ENCODE measurements around the gene CCL21. TPM values are rescaled to one million over a fixed set of nuclear protein-coding genes. Genes with fewer than 3 reads are reported as not detected.

The CCL21 gene
- total and polyA plus RNA-seq, 2 of the 4 experiments (the other 2 are of a cell fraction), result not detected

DNA sequence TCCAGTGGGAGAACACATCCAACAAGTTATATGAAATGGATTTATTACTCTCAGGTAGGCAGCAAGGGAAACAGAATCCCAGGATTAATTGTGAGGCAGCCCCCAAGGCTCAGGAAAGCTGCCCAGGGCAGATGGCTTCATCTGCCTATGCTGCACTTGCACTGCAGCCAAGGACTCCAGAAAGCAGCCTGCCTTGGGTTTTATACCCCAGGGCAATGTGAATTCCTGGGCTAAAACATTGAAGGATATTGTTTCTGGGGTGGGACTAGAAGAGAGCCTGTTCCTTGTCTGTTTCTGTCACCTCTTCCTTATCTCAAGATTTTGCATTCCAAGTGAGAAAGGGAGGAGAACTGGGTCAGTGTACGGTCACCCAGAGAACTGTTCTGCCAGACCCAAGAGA lies 38.6 kb downstream of the CCL21 start:
- Histone ChIP-seq H3K23ac (ENCODE audit: low read depth, low read length) (no peak overlapping the region), H4K5ac (ENCODE audit: low read depth, low read length) (no peak overlapping the region), H4K20me1 (ENCODE audit: insufficient read depth, low read length) (peaks cover 6% of the 10 kb centered on the region), H2BK20ac (ENCODE audit: low read depth, low read length) (no peak overlapping the region), H3K4ac (ENCODE audit: low read depth, low read length) (no peak overlapping the region), H3K9ac (ENCODE audit: low read depth, low read length) (no peak overlapping the region), H4K8ac (ENCODE audit: low read depth in 2 of 2, low read length in 2 of 2) (no peak overlapping the region), H2AK9ac (replicated peaks; ENCODE audit: low read depth, low read length, poor library complexity) (no peak overlapping the region), H3K4me1 (ENCODE audit: control insufficient read depth, insufficient read depth, low read length) (no peaks in the 10 kb centered on the region), H3K27ac (ENCODE audit: insufficient read depth, low read length) (no peak overlapping the region), H3K56ac (ENCODE audit: extremely low read depth, insufficient read depth, low read length) (no peak overlapping the region), H2AK5ac (ENCODE audit: low read depth, low read length) (no peak overlapping the region), H3K4me2 (ENCODE audit: low read depth, low read length) (no peak overlapping the region), H3K27me3 (ENCODE audit: control insufficient read depth, insufficient read depth, low read length) (no peaks in the 10 kb centered on the region), H3K9me3 (ENCODE audit: control insufficient read depth, insufficient read depth, low read length) (no peaks in the 10 kb centered on the region), H4K91ac (ENCODE audit: insufficient read depth, low read depth, low read length) (no peak overlapping the region), H3K14ac (replicated peaks; ENCODE audit: low read depth, low read length) (no peak overlapping the region), H3K18ac (ENCODE audit: low read depth, low read length) (no peak overlapping the region), H3K4me3 (ENCODE audit: insufficient read depth, low read depth, low read length) (no peak overlapping the region), H2BK120ac (ENCODE audit: low read depth, low read length) (no peak overlapping the region), H2AFZ (replicated peaks; ENCODE audit: low read length, poor library complexity) (no peak overlapping the region), H3K36me3 (ENCODE audit: control insufficient read depth, insufficient read depth, low read length) (peaks cover 3% of the 10 kb centered on the region; the same call in 1 of the 2 replicates), H3K79me1 (ENCODE audit: low read depth in 1 of 2, low read length in 2 of 2) (peaks cover 48 to 55% of the 10 kb centered on the region in 2 experiments), H2BK5ac (ENCODE audit: low read depth, low read length, poor library complexity, severe bottlenecking) (no peak overlapping the region), H3K9me1 (ENCODE audit: insufficient read depth, low read length) (peaks cover 5% of the 10 kb centered on the region), H2BK15ac (ENCODE audit: low read depth, low read length) (no peak overlapping the region)
- no peak for DNase-seq
- in situ Hi-C loops (cut with MboI; ENCODE audit: low sequenced_read_pairs) (no loop called here), intact Hi-C loops (cut with micrococcal nuclease) (no loop called here), dilution Hi-C loops (cut with HindIII; ENCODE audit: low sequenced_read_pairs, unreplicated experiment) (no loop called here)
- no peak for ATAC-seq (ENCODE audit: low read depth)
- no TSS peak for BruUV-seq (replicated peaks)
- WGBS, 2 experiments (ENCODE audit: extremely low coverage in 2 of 2, insufficient read length in 1 of 2), result no CpG with 5 or more reads among the region's 1 CpG
- TF ChIP-seq MAFK (IDR thresholded peaks at IDR 0.05; ENCODE audit: low read depth, low read length) (no peak), NFE2L2 (IDR thresholded peaks at IDR 0.05; ENCODE audit: low read depth, low read length) (no peak), SMC3 (IDR thresholded peaks at IDR 0.05; ENCODE audit: low read depth, low read length) (no peak), BHLHE40 (IDR thresholded peaks at IDR 0.05; ENCODE audit: low read depth, low read length) (no peak), USF2 (IDR thresholded peaks at IDR 0.05; ENCODE audit: low read depth, low read length) (no peak), RFX5 (IDR thresholded peaks at IDR 0.05; ENCODE audit: low read depth, low read length) (no peak), RCOR1 (IDR thresholded peaks at IDR 0.05; ENCODE audit: insufficient replicate concordance, low read length) (no peak), RAD21 (IDR thresholded peaks at IDR 0.05; ENCODE audit: low read length) (no peak), MAZ (IDR thresholded peaks at IDR 0.05; ENCODE audit: borderline replicate concordance, low read depth, low read length) (no peak), CHD1 (IDR thresholded peaks at IDR 0.05; ENCODE audit: low read depth, low read length) (no peak), FOS (IDR thresholded peaks at IDR 0.05; ENCODE audit: low read depth, low read length) (no peak), ELK1 (IDR thresholded peaks at IDR 0.05; ENCODE audit: borderline replicate concordance, low read depth, low read length) (no peak), POLR2A (IDR thresholded peaks at IDR 0.05; ENCODE audit: low read depth, low read length) (no peak)
- TF ChIP-seq, protein P1, sequence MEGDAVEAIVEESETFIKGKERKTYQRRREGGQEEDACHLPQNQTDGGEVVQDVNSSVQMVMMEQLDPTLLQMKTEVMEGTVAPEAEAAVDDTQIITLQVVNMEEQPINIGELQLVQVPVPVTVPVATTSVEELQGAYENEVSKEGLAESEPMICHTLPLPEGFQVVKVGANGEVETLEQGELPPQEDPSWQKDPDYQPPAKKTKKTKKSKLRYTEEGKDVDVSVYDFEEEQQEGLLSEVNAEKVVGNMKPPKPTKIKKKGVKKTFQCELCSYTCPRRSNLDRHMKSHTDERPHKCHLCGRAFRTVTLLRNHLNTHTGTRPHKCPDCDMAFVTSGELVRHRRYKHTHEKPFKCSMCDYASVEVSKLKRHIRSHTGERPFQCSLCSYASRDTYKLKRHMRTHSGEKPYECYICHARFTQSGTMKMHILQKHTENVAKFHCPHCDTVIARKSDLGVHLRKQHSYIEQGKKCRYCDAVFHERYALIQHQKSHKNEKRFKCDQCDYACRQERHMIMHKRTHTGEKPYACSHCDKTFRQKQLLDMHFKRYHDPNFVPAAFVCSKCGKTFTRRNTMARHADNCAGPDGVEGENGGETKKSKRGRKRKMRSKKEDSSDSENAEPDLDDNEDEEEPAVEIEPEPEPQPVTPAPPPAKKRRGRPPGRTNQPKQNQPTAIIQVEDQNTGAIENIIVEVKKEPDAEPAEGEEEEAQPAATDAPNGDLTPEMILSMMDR (conservative IDR thresholded peaks at IDR 0.05; ENCODE audit: low read depth, low read length), result no peak
- ChIA-PET CTCF (no interaction called here), POLR2A (ENCODE audit: unreplicated experiment) (no interaction called here)

Data from IMR-90 (cell line).